T-helper 2 cell treated with Interferon-gamma antibody and Interleukin-4, amounts not matched to agents 100 ng/mL and 5 ng/mL, for 36 hours (primary cell): ENCODE data around the gene BCL10. TPM values are rescaled to one million over a fixed set of nuclear protein-coding genes. Genes with fewer than 3 reads are reported as not detected.

ENCODE experiments used
- intact Hi-C: fragments of 100-400 bp; cut with micrococcal nuclease; formaldehyde crosslinking; loops from one replicate; pipeline ENCODE4 v1.15.1; 2023
- total RNA-seq: library from RNA; stranded (reverse); gene quantifications from 2 replicates; pipeline ENCODE4 v1.2.3, GENCODE V29; 2022

The BCL10 gene
- total RNA-seq, 1 donor from 2014 or later: 26.9 TPM

DNA sequence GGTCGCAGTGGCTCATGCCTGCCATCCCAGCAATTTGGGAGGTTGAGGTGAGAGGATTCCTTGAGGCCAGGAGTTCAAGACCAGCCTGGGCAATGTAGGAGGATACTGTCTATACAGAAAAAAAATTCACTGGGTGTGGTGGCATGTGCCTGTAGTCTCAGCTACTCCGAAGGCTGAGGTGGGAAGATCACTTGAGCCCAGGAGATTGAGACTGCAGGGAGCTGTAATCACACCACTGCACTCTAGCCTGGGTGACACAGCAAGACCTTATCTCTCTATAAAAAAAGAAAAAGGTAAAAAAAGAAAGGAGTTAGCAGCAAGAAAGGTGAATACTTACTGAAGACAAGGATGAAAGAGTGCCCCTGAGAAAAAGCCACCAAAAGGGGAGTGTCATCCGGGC is 23.7 kb upstream of the BCL10 start:
- intact Hi-C loops: no loop called here

DNA sequence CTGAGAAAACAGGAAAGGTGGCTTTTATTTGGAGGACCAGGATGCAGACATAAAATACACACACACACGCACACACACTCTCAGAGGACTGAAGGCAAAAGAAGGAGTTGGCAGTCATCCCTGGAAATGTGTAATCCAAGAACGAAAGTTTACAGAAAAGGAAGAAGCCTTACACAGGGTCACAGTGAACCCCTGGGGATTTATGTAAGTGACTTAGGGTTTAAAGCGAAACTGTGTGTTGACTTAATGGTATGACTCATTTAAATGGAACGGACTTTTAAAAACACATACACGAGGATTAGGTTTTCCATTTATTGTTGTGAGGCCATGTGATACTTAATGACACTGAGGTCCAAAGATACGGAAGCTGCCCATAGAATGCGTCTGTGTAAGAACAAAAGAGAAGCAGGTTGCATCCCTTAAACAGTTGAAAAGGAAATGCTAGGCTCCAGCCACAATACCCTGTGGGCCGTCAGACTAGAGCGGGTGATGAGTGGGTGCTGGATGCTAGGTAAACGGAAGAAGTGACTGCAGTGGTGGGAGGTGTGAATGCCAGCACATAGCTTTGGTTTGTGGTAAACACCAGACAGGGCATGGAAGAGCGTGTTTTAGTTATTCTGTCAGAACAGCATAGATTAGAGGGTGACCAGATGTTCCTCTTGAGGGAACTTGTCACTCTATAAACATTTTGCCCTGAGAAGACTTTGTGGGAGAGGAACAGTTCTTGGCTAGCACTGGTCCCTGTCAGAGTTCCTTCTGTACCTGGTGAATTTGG is 21.6 kb upstream of the BCL10 start:
- intact Hi-C loops: loop anchor here (1.0 kb wide), 1 partner anchor 22 kb away; the partner anchor contains the start of gene BCL10

DNA sequence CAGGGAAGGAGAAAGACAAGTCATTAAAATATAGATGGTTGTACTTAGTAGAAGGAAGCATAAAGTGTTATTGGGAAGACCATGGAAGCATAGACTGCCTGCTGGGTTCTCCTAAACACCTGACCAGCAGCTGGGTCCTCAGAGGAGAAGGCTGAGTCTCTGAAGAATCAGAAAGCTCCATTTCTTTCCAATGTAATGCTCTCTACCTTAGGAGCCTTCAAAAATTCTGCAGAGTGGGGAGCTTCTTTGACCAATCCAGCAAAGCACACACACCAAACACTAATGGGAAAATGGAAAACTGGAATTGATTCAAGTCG is 21.1 kb upstream of the BCL10 start:
- intact Hi-C loops: no loop called here

DNA sequence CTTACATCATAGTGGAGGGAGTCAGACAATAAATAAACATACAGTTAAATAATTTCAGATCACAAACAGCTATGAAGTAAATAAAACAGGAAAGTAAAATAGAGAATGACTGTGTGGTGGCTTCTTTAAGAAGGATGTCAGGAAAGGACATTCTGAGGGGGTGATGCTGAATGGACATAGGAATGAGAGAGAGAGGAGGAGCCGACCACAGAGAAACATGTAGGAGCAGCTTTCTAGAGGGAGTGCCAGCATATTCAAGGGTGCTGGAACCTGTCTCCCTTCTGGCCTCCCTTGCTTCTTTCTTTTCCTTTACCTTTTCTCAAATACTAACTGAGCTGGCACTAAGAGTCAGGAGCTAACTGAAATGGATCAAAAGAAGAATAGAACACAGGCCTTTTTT is 20.5 kb upstream of the BCL10 start:
- intact Hi-C loops: no loop called here

DNA sequence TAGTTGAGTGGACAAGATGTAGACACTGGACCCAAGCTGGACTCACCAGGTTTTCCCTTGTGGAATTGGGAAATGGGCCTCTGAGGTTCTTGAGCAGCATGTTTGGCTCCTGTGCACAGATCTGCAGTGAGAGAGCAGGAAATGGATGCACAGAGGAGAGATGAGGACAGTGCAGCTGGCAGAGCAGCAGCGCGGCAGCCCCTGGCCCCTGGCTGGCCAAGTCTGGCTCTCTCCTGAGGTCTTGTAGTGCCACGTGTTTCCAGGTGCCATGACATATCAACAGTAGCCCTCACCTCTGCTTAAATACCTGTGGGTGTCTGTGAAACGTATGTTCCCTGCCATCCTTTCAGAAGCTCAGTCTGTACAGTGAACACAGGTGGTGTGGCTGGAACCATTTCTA is 19.2 kb upstream of the BCL10 start:
- intact Hi-C loops: no loop called here

DNA sequence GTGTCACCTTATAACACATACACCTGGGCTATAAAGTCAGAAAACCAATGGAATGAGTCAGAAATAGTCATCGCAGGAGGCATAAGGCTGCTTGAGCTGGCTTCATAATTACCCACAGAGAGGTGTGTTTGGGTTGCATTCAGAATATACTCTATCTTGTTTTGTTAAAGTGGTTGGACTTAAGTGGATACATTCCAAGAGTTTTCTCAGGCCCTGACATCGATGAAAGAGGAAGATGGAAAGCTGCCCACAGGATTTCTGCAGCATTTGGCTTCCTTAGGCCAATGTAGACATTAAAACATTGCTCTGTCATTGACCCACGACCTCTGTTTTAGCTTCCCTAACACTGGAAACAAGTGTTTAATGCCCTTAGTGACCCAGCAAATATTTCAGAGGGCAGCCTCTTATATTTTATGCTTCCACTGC is 18.6 kb upstream of the BCL10 start:
- intact Hi-C loops: no loop called here

DNA sequence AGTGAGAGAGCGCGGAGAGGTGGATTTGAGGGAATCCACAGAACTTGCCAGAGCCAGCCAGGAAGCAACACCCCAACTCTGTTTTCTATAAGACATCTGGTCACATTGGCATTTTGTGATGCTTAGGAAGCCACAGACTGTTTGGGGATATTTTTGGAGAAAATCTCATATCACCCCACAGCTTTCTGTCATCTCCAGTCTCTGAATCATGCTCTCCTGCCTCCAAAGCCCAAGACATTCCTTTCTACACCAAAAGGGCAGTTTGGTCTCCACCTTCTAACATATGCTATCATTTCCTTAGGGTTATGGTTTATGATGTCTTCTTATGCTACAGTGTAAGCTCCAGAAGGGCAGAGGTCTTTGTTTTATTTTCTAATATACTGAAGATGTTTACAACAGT is 14.4 kb upstream of the BCL10 start:
- intact Hi-C loops: no loop called here

DNA sequence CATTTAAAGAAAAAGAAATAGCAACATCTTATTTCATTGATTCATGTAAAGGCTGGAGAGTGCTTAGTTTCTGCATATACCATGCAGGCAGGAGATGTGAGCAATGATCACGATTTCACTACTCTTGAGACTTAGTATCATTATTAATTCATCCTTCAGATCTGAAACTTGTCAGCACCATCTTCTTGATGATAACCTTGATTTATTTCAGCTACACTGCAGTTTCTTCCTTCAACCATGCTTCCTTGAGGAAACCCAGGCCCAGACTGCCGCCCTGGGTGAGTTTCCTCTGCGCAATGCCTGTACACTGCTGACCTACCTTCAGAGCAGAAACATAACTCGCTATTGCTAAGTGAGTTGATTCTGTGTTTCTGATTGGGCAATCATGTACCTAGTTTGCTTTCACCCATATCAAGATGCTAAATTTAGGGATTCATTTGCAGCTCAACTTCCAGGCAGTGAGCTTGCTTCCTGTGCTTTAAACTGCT is 13.5 kb upstream of the BCL10 start:
- intact Hi-C loops: no loop called here

DNA sequence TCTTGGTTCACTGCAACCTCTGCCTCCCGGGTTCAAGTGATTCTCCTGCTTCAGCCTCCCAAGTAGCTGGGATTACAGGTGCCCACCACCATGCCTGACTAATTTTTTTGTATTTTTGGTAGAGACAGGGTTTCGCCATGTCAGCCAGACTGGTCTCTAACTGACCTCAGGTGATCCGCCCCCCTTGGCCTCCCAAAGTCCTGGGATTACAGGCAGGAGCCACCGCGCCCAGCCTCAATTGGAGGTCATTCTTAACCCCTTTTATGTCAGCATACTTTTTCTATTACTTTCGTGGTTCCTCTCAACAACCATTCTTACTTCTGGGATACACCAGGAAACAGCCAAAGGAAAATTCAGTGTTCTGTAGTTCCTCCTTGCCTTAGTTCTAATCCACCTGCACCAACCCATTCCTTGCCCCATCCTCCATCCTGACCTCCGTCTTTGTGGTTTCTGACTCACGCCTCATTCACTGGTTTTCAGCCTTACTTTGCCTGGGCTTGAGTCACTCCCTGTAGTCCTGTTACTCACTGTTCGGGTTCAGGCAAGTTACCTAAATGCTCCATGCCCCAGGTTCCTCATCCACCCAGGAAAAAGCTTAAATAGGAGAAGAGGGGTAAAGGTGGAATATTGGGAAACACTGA is 12.9 kb upstream of the BCL10 start:
- intact Hi-C loops: no loop called here

DNA sequence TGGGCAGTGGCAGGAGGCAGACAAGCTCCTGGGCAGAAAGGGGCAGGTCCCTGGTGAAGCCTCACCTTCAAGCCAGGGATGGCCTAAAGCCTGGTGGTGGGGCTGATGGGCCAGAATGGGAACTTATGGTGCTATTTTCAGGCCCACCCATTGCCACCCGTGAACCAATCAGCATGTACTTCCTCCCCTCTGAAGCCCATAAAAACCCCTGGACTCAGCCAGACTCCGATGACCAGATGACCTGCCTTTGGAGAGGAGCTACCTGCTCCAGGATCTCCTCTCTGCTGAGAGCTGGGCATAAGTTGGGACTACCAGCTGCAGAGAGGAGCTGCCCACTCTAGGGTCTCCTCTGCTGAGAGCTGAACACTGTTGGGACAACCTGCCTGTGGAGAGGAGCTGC is 7.8 kb upstream of the BCL10 start:
- intact Hi-C loops: no loop called here

DNA sequence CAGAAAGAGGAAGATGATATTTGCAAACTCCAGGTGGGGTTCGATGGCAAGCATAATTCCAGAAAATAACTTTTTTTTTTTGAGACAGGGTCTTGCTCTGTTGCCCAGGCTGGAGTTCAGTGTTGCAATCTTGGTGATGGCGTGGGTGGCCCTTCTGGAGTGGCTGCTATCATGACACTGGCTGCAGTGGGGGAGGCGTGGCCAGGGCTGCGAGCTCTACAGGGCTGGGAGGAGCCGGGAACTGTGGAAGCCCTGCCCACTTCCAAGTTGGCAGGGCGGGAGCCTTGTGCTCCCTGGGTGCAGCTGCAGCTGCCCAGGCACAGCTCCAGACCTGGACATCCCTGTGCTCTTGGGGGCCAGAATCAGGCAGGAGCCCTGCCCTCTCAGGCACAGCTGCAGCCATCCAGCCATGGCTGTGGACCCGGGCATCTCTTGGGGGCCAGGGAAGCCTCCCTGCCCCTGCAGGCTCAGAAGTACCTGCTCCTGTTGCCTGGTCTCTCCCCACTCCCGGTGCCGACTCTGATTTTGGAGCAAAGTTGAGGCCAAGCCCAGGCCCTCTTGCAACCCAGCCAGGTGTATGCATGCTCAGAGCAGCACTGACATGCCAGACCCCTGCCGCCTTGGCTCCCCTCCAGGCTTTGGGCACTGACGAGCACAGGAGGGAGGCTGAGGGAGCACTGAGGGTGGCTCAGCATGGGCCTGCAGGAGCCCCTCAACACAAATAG is 7.2 kb upstream of the BCL10 start:
- intact Hi-C loops: no loop called here

DNA sequence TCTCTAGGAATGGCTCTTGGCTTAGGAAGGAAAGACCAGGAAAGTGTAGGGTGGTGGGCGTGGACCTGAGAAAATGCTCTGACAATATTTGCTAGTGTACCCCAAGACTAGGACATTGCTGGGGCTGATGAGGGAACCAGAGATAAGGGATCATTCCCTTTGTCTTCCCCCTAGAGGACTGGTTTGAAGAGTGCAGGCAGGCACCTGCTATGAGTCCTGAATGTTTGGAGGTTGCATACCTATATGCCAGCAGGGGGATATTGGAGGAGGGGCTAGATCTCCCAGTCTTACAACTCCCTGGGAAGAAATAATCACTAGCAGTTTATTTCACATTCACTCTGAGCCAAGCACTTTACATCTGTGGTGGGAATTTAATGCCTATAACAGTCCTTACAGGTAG is 6.0 kb upstream of the BCL10 start:
- intact Hi-C loops: no loop called here

DNA sequence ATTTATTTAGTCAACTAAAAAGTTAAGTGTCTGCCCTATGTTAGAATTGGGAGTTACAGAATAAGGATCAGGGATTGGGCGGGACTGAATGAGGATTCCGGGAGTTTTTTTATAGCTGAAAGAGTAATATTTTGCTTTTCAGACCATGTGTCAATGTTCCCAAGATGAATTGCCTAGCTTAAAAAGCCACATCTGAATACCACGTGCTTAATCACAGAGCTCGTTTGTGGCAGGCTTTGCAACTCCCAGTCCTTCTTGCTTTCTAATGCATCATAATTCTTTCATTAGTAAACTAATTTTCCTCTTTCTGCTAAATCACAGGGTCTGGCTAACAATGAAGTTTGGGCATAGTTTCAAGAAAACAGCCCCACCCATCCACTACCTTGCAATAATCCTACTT is 4.2 kb upstream of the BCL10 start:
- intact Hi-C loops: no loop called here

DNA sequence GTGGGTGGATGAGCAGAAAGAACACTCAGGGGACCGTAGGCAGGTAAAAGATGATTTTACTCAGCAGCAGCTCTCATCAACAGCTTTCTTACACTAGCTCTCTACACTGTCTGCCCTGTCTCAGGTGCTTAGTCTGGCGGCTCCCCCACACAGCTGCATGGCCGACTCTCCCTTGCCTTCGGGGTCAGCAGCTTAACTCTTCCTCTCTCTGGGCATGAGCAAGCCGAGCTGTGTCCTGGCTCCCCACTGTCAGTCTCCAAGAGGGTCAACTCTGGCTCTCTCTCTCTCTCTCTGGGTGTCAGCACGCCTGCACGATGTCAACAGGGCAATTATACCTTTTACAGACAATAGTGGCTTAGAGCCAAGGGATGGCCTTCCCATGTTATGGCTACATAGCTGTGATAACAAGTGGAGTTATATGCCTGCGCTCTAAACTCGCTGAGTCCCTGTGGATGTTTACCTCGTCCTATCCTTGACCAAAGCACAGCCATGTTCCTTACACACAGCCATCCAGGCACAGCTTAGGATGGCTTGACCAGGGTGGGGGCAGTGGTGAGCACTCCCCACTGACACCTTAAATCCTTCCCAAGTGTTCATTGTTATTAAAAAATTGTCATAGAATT is 3.1 kb upstream of the BCL10 start:
- intact Hi-C loops: loop anchor here (5.0 to 10.0 kb wide), 5 partner anchors 772 to 1425 kb away; partner anchors contain the start of genes GNG5, ODF2L, SAMD13 and SH3GLB1

DNA sequence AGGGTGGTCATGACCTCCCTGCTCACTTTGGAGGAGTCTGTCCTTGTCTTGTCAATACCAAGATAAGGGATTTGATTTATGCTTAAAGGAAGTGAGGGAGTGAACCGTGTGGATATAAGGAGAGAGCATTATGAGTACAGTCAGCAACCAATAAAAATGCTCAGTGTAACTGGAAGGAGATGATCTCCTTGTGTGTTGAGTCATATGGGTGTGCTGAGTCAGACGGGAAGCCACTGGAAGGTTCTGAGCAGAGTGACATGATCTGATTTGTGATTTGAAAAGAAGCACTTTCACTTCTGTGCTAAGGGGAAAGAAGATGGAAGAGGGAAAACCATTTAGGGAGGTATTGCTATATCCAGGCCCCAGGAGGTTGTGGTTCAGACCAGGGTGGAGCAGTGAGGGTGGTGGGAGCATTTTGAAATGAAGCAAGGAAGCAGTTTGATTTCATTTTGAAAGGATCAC is 2.5 kb upstream of the BCL10 start:
- intact Hi-C loops: loop anchor here (5.0 to 10.0 kb wide), 5 partner anchors 772 to 1426 kb away; partner anchors contain the start of genes GNG5, ODF2L, SAMD13 and SH3GLB1

DNA sequence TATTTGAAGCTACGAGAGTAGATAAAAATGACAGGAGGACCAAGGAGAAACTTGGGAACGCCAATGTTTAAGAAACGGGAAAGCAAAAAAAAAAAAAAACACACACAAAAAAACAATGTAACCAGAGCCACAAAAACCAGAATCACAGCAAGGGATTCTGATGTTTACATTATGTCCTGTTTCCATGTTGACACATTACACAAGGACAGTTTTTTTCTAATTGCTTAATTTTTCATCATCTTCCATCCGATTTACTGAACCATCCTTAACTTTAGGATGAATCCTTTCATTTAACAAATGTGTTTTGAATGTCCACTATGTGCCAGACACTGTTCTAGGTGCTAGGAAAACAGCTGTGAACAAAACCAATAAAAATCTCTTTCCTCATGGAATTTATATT is 1.4 kb upstream of the BCL10 start:
- intact Hi-C loops: loop anchor here (2.0 to 10.0 kb wide), 7 partner anchors 587 to 1637 kb away; partner anchors contain the start of genes GNG5, HS2ST1, ODF2L and SAMD13

DNA sequence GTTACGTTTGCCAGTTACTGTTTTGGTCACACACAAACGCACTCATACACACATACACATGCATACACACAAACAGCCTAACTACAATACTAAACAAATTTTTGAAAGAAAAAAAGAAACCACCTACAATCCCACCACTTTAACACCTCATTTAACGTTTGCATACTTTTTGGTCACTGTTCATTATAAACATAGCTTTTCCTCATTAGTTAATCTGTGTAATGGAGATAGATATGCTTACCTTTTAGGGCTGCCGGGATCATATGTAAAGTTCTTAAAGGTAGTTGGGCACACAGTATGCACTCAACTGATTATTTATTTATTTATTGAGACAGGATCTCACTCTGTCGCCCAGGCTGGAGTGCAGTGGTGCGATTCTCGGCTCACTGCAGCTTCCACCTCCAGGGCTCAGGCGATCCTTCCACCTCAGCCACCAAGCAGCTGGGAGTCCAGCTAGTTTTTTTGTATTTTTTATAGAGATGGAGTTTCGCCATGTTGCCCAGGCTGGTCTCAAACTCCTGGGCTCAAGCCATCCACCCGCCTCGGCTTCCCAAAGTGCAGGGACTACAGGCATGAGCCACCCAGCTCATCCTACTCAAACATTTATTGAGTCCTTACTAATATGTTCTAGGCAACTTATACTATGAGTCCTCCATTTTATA is 677 bp upstream of the BCL10 start:
- intact Hi-C loops: loop anchor here (1.0 to 10.0 kb wide), 14 partner anchors 18 to 1638 kb away; partner anchors contain the start of genes C1orf52, CTBS, GNG5 and HS2ST1

DNA sequence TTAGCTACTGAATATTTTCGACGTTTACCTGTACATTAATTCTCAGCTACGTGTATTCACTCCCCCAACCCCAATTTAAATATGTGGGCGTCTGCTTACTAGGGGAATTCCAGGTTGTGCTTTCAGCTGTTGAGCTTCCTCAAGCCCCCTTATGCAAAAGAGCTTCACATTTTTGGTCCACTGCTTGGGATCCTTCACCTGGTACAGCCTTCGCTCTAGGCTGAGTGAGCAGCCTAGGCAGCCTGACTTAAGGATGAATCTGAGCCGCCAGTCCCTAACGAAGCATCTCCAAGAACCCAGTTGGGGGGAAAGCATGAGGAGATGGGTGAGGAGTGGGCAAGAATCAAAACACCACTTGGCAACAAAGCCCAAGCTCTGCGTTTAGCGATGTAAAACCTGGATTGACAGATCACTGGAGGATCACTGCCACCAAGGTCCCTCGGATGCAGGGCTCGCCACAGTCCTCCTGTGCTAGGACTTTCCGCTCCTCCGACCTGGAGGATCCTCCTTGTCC is 674 bp downstream of the BCL10 start:
- intact Hi-C loops: loop anchor here (1.0 to 10.0 kb wide), 14 partner anchors 16 to 1639 kb away; partner anchors contain the start of genes C1orf52, CTBS, GNG5 and HS2ST1

DNA sequence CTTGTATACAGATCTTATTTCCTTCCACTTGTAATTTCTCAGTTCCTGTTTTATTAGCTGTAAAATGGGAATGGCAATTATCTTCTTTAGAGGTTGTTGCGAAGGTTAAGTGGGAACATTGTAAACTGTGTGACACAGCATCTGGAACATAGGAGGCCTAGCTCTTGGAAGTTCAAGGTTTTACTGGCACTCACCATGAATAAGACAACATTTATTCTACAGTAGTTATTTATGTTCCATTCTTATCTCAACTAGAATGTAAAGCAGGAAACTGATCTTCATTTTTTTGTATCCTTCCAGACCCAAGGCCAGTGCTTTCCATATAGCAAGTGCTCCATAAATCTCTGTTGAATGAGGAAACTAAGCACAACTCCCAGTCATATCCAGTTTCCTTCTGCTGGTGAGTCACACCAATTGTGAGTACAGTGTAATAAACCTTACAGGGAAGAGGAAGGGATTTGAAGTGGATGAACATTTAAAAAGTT is 1.4 kb downstream of the BCL10 start:
- intact Hi-C loops: loop anchor here (5.0 to 10.0 kb wide), 5 partner anchors 768 to 1430 kb away; partner anchors contain the start of genes GNG5, ODF2L, SAMD13 and SH3GLB1

DNA sequence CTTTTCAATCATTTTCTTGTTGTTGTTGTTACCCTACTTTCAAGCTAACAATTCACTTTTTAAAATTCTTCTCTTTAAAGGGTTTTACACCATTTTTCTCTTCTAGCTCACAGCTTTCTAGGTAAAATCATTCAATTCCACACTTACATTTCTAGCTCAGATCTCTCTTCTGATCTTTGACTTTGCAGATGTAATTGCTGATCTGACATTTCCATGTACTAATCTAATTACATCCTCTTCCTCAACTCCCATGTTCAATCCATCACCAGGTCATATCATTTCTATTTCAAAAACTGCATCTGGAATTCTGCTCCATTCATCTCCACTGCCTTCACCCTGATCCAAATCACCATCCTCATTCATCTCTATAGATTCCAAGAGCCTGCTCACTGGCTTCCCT is 3.0 kb downstream of the BCL10 start:
- intact Hi-C loops: loop anchor here (10.0 kb wide), 3 partner anchors 839 to 1431 kb away; partner anchors contain the start of genes ODF2L and SH3GLB1
